Neural cell (in vitro differentiated cells): Measurements from ENCODE around the gene C11orf97. TPM values are rescaled to one million over a fixed set of nuclear protein-coding genes. Genes with fewer than 3 reads are reported as not detected.
A peak's percentile ranks its signal among the peaks of the same experiment; 100 is the strongest.

ENCODE experiments used
- H2AFZ ChIP-seq: fragments of 200-600, 300-800 bp; sonication (generic), shearing (Covaris generic); 2 replicates; pipeline ENCODE4 v1.6.0; 2014; ENCODE audit warnings: low read depth, mild to moderate bottlenecking, antibody characterized with exemption, low read length, moderate library complexity
- H3F3A ChIP-seq: fragments of 200-600 bp; shearing (Covaris generic); 2 replicates; pipeline ENCODE4 v1.6.1; 2016; ENCODE audit warnings: mild to moderate bottlenecking, moderate library complexity, mixed read lengths, antibody characterized with exemption, low read length; ENCODE audit not compliant: insufficient read depth, poor library complexity, severe bottlenecking
- H3K27ac ChIP-seq: fragments of 200-600, 300-800 bp; sonication (generic), shearing (Covaris generic); 2 replicates; pipeline ENCODE4 v1.5.1; 2014; ENCODE audit warnings: mild to moderate bottlenecking, low read length, moderate library complexity
- H3K27me3 ChIP-seq: fragments of 300-800, 200-600 bp; sonication (generic), shearing (Covaris generic); 2 replicates; pipeline ENCODE4 v1.6.0; 2014; ENCODE audit warnings: mild to moderate bottlenecking, low read depth, low read length, moderate library complexity; ENCODE audit not compliant: insufficient read depth
- H3K36me3 ChIP-seq: fragments of 300-800, 200-600 bp; sonication (generic), shearing (Covaris generic); 2 replicates; pipeline ENCODE4 v1.5.1; 2014; ENCODE audit warnings: mild to moderate bottlenecking, antibody characterized with exemption, low read length, moderate library complexity; ENCODE audit not compliant: insufficient read depth
- H3K4me2 ChIP-seq: fragments of 300-800, 200-600 bp; sonication (generic), shearing (Covaris generic); 2 replicates; pipeline ENCODE4 v1.6.0; 2014; ENCODE audit warnings: mild to moderate bottlenecking, low read length
- H3K4me3 ChIP-seq: fragments of 300-800, 200-600 bp; sonication (generic), shearing (Covaris generic); 2 replicates; pipeline ENCODE4 v1.5.1; 2014; ENCODE audit warnings: mild to moderate bottlenecking, low read length, moderate library complexity
- H3K79me2 ChIP-seq: fragments of 200-600 bp; shearing (Covaris generic); replicated peaks from 2 replicates; pipeline ENCODE4 v1.6.0; 2014; ENCODE audit warnings: mild to moderate bottlenecking, low read length, moderate library complexity; ENCODE audit not compliant: insufficient read depth
- H3K9ac ChIP-seq: fragments of 300-800, 200-600 bp; sonication (generic), shearing (Covaris generic); 2 replicates; pipeline ENCODE4 v1.6.1; 2016; ENCODE audit warnings: mild to moderate bottlenecking, low read length, mixed read lengths
- H3K9me2 ChIP-seq: fragments of 200-600 bp; shearing (Covaris generic); 2 replicates; pipeline ENCODE4 v1.6.1; 2016; ENCODE audit warnings: mild to moderate bottlenecking, low read length, mixed read lengths; ENCODE audit not compliant: insufficient read depth
- H3K9me3 ChIP-seq: fragments of 200-600, 300-800 bp; sonication (generic), shearing (Covaris generic); 2 replicates; pipeline ENCODE4 v1.6.1; 2016; ENCODE audit warnings: mild to moderate bottlenecking, mixed run types, low read length, moderate library complexity, mixed read lengths
- H4K20me1 ChIP-seq: fragments of 200-600 bp; shearing (Covaris generic); 2 replicates; pipeline ENCODE4 v1.6.1; 2016; ENCODE audit warnings: mild to moderate bottlenecking, mixed run types; ENCODE audit not compliant: insufficient read depth
- CTCF ChIP-seq: fragments of 450-650 bp; IDR thresholded peaks from 2 replicates; pipeline ENCODE4 v1.5.1; 2014; ENCODE audit warnings: antibody characterized with exemption, mild to moderate bottlenecking, moderate library complexity; ENCODE audit not compliant: poor library complexity, severe bottlenecking
- EP300 ChIP-seq: fragments of 450-650 bp; conservative IDR thresholded peaks from 2 replicates; pipeline ENCODE4 v1.6.1; 2014; ENCODE audit warnings: antibody characterized with exemption, mild to moderate bottlenecking, moderate library complexity; ENCODE audit not compliant: poor library complexity, severe bottlenecking
- EZH2 ChIP-seq: fragments of 200-600, 300-800 bp; shearing (Covaris generic), sonication (generic); IDR thresholded peaks from 2 replicates; pipeline ENCODE4 v1.6.1; 2014; ENCODE audit warnings: antibody characterized with exemption, low read length, borderline replicate concordance, mild to moderate bottlenecking; ENCODE audit not compliant: insufficient read depth, poor library complexity, severe bottlenecking
- MXI1 ChIP-seq: fragments of 450-650 bp; conservative IDR thresholded peaks from 2 replicates; pipeline ENCODE4 v1.6.1; 2014; ENCODE audit warnings: antibody characterized with exemption, mild to moderate bottlenecking; ENCODE audit not compliant: poor library complexity, severe bottlenecking
- POLR2AphosphoS5 ChIP-seq: IDR thresholded peaks from 2 replicates; pipeline ENCODE4 v1.6.1; 2012
- RAD21 ChIP-seq: fragments of 450-650 bp; conservative IDR thresholded peaks from 2 replicates; pipeline ENCODE4 v1.6.1; 2014; ENCODE audit warnings: antibody characterized with exemption, mild to moderate bottlenecking, moderate library complexity
- REST ChIP-seq: IDR thresholded peaks from 2 replicates; pipeline ENCODE4 v1.6.1; 2012; ENCODE audit warnings: borderline replicate concordance
- SMC3 ChIP-seq: fragments of 450-650 bp; conservative IDR thresholded peaks from 2 replicates; pipeline ENCODE4 v1.6.1; 2014; ENCODE audit warnings: antibody characterized with exemption, mild to moderate bottlenecking, moderate library complexity; ENCODE audit not compliant: poor library complexity
- TAF1 ChIP-seq: IDR thresholded peaks from 2 replicates; pipeline ENCODE4 v1.6.1; 2012; ENCODE audit warnings: low read depth
- polyA plus RNA-seq: library from polyadenylated mRNA; depleted of rRNA; stranded (reverse); fragments of >200 nt; gene quantifications from 2 replicates; pipeline ENCODE4 v1.2.3, GENCODE V29; 2014

C11orf97 gene
- polyA plus RNA-seq, 1 donor from 2014 or later: 0.47 TPM

GRCh38 chr11:94493281-94494125 lies 18.8 kb upstream of the C11orf97 start, which contains the start of the genes ANKRD49 and MRE11:
Gene ANKRD49 (plus strand): TSS chr11:94493984. CDS start chr11:94496694, 2,710 bp downstream.
Gene MRE11 (minus strand): TSS chr11:94493844. CDS start chr11:94492801, 1,043 bp downstream.
- Histone ChIP-seq H3K9me3 (no peaks in the 10 kb centered on the region), H3K4me3 (peak within 1 kb of the TSS; percentile 83)

More at GRCh38 chr11:94493281-94494125, 18.8 kb upstream of the C11orf97 start, which contains the start of the genes ANKRD49 and MRE11:
- H3K27me3 ChIP-seq: no peaks in the 10 kb centered on the region
- H3K79me2 ChIP-seq: peaks cover 9% of the 10 kb centered on the region
- H3K9ac ChIP-seq: peak within 1 kb of the TSS; percentile 76
- TF ChIP-seq POLR2AphosphoS5: peak; percentile 79
- no peak for TF ChIP-seq TAF1
- TF ChIP-seq SMC3: peak; percentile 49
- peak; percentile 6 for TF ChIP-seq RAD21
- TF ChIP-seq EP300: peak; percentile 48
- no peak for TF ChIP-seq REST
- TF ChIP-seq MXI1: peak; percentile 97
- no peak for TF ChIP-seq CTCF
- no peak for TF ChIP-seq EZH2
- H3F3A ChIP-seq: no peaks in the 10 kb centered on the region
- peak within 1 kb of the TSS; percentile 96 for H3K4me2 ChIP-seq
- H2AFZ ChIP-seq: peak within 1 kb of the TSS; percentile 96
- H4K20me1 ChIP-seq: no peaks in the 10 kb centered on the region
- H3K9me2 ChIP-seq: no peaks in the 10 kb centered on the region
- peaks cover 5% of the 10 kb centered on the region for H3K36me3 ChIP-seq
- peak within 1 kb of the TSS; percentile 68 for H3K27ac ChIP-seq
